ENCODE measurements around the gene PNRC1. TPM values are rescaled to one million over a fixed set of nuclear protein-coding genes. Genes with fewer than 3 reads are reported as not detected.
"Not testable (repeated sequence)": the region's sequence is repeated elsewhere in the genome, so short reads cannot be mapped to it uniquely, and the experiment has no call there.

Gene PNRC1
- total and polyA plus RNA-seq, 2 of the 4 experiments (the other 2 are of a cell fraction), result 6.5 to 8.1 TPM

DNA sequence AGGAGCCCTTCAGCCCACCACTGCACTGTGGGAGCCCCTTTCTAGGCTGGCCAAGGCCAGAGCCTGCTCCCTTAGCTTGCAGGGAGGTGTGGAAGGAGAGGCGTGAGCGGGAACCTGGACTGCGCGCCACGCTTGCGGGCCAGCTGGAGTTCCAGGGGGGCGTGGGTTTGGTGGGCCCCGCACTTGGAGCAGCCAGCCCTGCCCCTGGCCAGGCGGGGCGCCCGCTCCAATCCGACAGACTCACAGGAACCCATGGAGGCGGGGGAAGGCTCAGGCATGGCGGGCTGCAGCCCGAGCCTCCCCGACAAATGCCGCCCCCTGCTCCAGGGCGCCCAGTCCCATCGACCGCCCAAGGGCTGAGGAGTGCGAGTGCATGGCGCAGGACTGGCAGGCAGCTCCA lies 15.6 kb upstream of the PNRC1 start:
- H3K9ac ChIP-seq (ENCODE audit: low read depth, low read length); H2BK20ac ChIP-seq (ENCODE audit: low read depth, low read length); intact Hi-C loops (cut with micrococcal nuclease); H3K79me1 ChIP-seq (ENCODE audit: low read depth in 1 of 2, low read length in 2 of 2); H4K20me1 ChIP-seq (ENCODE audit: insufficient read depth, low read length); H3K36me3 ChIP-seq (ENCODE audit: control insufficient read depth, insufficient read depth, low read length); H3K4me1 ChIP-seq (ENCODE audit: control insufficient read depth, insufficient read depth, low read length); H4K5ac ChIP-seq (ENCODE audit: low read depth, low read length); H3K23ac ChIP-seq (ENCODE audit: low read depth, low read length); H2AFZ ChIP-seq (replicated peaks; ENCODE audit: low read length, poor library complexity); H2AK5ac ChIP-seq (ENCODE audit: low read depth, low read length); H3K4ac ChIP-seq (ENCODE audit: low read depth, low read length); H2BK5ac ChIP-seq (ENCODE audit: low read depth, low read length, poor library complexity, severe bottlenecking); H3K27ac ChIP-seq (ENCODE audit: insufficient read depth, low read length); H2BK15ac ChIP-seq (ENCODE audit: low read depth, low read length); ATAC-seq (ENCODE audit: low read depth); H2AK9ac ChIP-seq (replicated peaks; ENCODE audit: low read depth, low read length, poor library complexity); H3K56ac ChIP-seq (ENCODE audit: extremely low read depth, insufficient read depth, low read length); BruUV-seq (replicated peaks); H3K18ac ChIP-seq (ENCODE audit: low read depth, low read length); H4K8ac ChIP-seq (ENCODE audit: low read depth in 2 of 2, low read length in 2 of 2); H3K9me1 ChIP-seq (ENCODE audit: insufficient read depth, low read length); H3K4me2 ChIP-seq (ENCODE audit: low read depth, low read length); H3K4me3 ChIP-seq (ENCODE audit: insufficient read depth, low read depth, low read length); H3K27me3 ChIP-seq (ENCODE audit: control insufficient read depth, insufficient read depth, low read length); H3K14ac ChIP-seq (replicated peaks; ENCODE audit: low read depth, low read length); DNase-seq; in situ Hi-C loops (cut with MboI; ENCODE audit: low sequenced_read_pairs); CTCF ChIA-PET; H2BK120ac ChIP-seq (ENCODE audit: low read depth, low read length); dilution Hi-C loops (cut with HindIII; ENCODE audit: low sequenced_read_pairs, unreplicated experiment); H3K9me3 ChIP-seq (ENCODE audit: control insufficient read depth, insufficient read depth, low read length); H4K91ac ChIP-seq (ENCODE audit: insufficient read depth, low read depth, low read length): not testable (repeated sequence)
- WGBS, 2 experiments (ENCODE audit: extremely low coverage in 2 of 2, insufficient read length in 1 of 2), result 87% methylated on average over 14 of the region's 22 CpGs; no CpG with 5 or more reads in 1 of the 2 experiments
- POLR2A ChIA-PET (ENCODE audit: unreplicated experiment), result interaction anchor here (0.5 kb wide), 1 partner anchor 1307 kb away, joined by 10 read pairs; no protein-coding TSS in a partner anchor

DNA sequence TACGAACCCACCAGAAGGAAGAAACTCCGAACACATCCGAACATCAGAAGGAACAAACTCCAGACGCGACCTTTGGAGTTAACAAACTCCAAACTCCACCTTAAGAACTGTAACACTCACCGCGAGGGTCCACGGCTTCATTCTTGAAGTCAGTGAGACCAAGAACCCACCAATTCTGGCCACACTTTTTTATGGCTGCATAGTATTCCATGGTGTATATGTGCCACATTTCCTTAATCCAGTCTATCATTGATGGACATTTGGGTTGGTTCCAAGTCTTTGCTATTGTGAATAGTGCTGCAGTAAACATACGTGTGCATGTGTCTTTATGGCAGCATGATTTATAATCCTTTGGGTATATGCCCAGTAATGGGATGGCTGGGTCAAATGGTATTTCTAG lies 14.4 kb upstream of the PNRC1 start:
- H2BK15ac ChIP-seq (ENCODE audit: low read depth, low read length); H3K4me2 ChIP-seq (ENCODE audit: low read depth, low read length); in situ Hi-C loops (cut with MboI; ENCODE audit: low sequenced_read_pairs); H2BK5ac ChIP-seq (ENCODE audit: low read depth, low read length, poor library complexity, severe bottlenecking); H4K20me1 ChIP-seq (ENCODE audit: insufficient read depth, low read length); H2AFZ ChIP-seq (replicated peaks; ENCODE audit: low read length, poor library complexity); H3K23ac ChIP-seq (ENCODE audit: low read depth, low read length); H3K4me3 ChIP-seq (ENCODE audit: insufficient read depth, low read depth, low read length); intact Hi-C loops (cut with micrococcal nuclease); H3K9me1 ChIP-seq (ENCODE audit: insufficient read depth, low read length); H2BK120ac ChIP-seq (ENCODE audit: low read depth, low read length); H3K18ac ChIP-seq (ENCODE audit: low read depth, low read length); H3K14ac ChIP-seq (replicated peaks; ENCODE audit: low read depth, low read length); H3K79me1 ChIP-seq (ENCODE audit: low read depth in 1 of 2, low read length in 2 of 2); H3K9ac ChIP-seq (ENCODE audit: low read depth, low read length); H3K27ac ChIP-seq (ENCODE audit: insufficient read depth, low read length); H4K8ac ChIP-seq (ENCODE audit: low read depth in 2 of 2, low read length in 2 of 2); H3K27me3 ChIP-seq (ENCODE audit: control insufficient read depth, insufficient read depth, low read length); DNase-seq; BruUV-seq (replicated peaks); H3K56ac ChIP-seq (ENCODE audit: extremely low read depth, insufficient read depth, low read length); dilution Hi-C loops (cut with HindIII; ENCODE audit: low sequenced_read_pairs, unreplicated experiment); H4K5ac ChIP-seq (ENCODE audit: low read depth, low read length); H4K91ac ChIP-seq (ENCODE audit: insufficient read depth, low read depth, low read length); H3K36me3 ChIP-seq (ENCODE audit: control insufficient read depth, insufficient read depth, low read length); H3K4ac ChIP-seq (ENCODE audit: low read depth, low read length); H3K9me3 ChIP-seq (ENCODE audit: control insufficient read depth, insufficient read depth, low read length); H3K4me1 ChIP-seq (ENCODE audit: control insufficient read depth, insufficient read depth, low read length); H2AK5ac ChIP-seq (ENCODE audit: low read depth, low read length); H2AK9ac ChIP-seq (replicated peaks; ENCODE audit: low read depth, low read length, poor library complexity); POLR2A ChIA-PET (ENCODE audit: unreplicated experiment); H2BK20ac ChIP-seq (ENCODE audit: low read depth, low read length); ATAC-seq (ENCODE audit: low read depth): not testable (repeated sequence)
- CTCF ChIA-PET, result interaction anchor here (0.6 kb wide), 1 partner anchor 33 kb away, joined by 6 read pairs; no protein-coding TSS in a partner anchor
- no CpG with 5 or more reads among the region's 9 CpGs for WGBS, 2 experiments (ENCODE audit: extremely low coverage in 2 of 2, insufficient read length in 1 of 2)

All from IMR-90 (cell line).